ENCODE results near the gene IL20RA.
"Not testable (repeated sequence)": the region's sequence is repeated elsewhere in the genome, so short reads cannot be mapped to it uniquely, and the experiment has no call there.

IL20RA gene

DNA sequence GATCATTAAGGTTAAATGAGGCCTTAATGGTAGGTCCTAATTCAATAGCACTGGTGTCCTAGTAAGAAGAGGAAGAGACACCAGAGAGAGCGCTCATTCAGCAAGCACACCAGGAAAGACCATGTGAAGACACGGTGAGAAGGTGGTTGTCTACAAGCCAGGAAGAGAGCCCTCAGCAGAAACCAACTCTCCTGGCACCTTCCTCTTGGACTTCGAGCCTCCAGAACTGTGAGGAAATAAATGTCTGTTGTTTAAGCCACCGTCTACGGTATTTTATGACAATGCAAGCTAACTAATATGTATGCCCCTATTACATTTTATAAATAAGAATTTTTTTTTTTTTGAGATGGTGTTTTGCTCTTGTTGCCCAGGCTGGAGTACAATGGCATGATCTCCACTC lies 59.3 kb downstream of the IL20RA start:
- DNase-seq, result no peak
- TF ChIP-seq POLR2A (IDR thresholded peaks at IDR 0.05; ENCODE audit: low read length) (no peak), GATA1 (IDR thresholded peaks at IDR 0.05; ENCODE audit: low read depth, low read length) (no peak)

DNA sequence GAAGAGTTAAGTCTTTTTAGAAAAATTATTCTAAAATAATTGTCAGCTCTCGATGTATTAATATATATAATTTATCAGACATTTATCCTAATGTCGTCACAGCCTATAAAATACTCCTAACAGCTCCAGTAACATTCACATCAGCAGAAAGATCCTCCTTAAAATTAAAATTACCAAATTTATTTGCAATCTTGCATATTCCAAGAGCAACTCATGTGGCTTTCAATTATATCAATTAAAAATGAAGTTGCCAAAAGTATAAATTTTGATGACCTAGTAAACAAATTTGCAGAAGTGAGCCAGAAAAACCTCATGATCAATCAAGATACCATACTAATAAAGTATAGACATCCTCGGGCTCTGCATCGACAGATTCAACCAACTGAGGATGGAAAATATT lies 60.2 kb downstream of the IL20RA start:
- TF ChIP-seq GATA1 (IDR thresholded peaks at IDR 0.05; ENCODE audit: low read depth, low read length) (no peak), POLR2A (IDR thresholded peaks at IDR 0.05; ENCODE audit: low read length) (no peak)

DNA sequence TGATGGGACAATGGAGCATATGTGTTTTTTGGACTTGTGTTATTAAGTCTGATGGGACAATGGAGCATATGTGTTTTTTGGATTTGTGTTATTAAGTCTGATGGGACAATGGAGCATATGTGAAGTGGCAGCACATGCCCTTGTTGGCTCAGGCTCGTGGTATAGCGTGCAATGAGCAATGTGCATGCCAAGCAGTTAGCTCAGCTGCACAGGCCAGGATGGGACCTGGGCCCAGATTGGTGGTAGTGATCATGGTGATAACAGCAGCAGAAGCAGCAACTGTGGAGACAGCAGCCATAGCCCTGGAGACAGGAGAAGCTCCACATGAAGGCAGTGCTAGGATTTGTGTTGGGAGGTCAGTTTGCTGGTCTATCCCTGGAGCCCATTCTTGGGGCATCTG lies 61.1 kb downstream of the IL20RA start:
- DNase-seq, result no peak
- no peak for TF ChIP-seq GATA1 (IDR thresholded peaks at IDR 0.05; ENCODE audit: low read depth, low read length)
- TF ChIP-seq POLR2A (IDR thresholded peaks at IDR 0.05; ENCODE audit: low read length), result no peak

More for the DNA sequence above, 60.2 kb downstream of the IL20RA start:
- no peak for DNase-seq

DNA sequence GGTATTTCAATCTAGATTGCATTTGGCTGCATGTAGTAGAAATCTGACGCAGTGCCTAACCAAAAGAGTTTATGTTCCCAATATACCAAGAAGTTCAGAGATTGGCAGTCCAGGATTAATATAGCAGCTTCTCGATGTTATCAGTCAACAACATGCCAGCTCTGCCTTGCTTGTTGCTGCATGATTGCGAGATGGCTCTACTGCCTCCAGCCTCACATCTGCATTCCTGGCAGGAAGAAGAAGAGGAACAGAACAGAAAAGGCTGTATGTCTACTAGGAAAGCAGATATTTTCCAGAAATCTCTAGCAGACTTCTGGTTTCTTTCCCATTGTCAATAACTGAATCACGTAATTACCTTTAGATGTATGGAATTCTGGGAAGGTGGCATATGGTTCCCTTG lies 61.8 kb downstream of the IL20RA start:
- no peak for TF ChIP-seq POLR2A (IDR thresholded peaks at IDR 0.05; ENCODE audit: low read length)
- TF ChIP-seq GATA1 (IDR thresholded peaks at IDR 0.05; ENCODE audit: low read depth, low read length), result no peak

DNA sequence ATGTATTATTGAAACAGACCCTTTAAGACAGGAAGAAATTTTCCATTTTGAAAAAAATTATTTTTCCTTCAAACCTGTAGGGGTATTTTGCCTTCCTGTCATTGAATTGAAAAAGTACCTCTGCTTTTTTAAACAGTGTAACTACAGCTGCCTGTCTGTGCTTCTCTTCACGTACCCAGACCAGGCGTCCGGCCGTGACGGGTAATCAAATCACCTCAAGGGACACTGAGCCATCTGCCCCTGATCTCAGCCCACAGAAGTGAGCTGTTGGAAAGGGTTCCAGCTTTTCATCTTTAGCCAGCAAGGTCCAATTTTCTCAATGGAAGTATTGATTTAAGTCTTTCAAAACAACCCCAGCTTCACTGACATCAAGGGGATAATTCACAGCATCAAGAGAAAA lies 64.7 kb downstream of the IL20RA start:
- DNase-seq, result no peak
- TF ChIP-seq GATA1 (IDR thresholded peaks at IDR 0.05; ENCODE audit: low read depth, low read length), result no peak
- TF ChIP-seq POLR2A (IDR thresholded peaks at IDR 0.05; ENCODE audit: low read length), result no peak

More for the DNA sequence above, 61.8 kb downstream of the IL20RA start:
- no peak for DNase-seq

DNA sequence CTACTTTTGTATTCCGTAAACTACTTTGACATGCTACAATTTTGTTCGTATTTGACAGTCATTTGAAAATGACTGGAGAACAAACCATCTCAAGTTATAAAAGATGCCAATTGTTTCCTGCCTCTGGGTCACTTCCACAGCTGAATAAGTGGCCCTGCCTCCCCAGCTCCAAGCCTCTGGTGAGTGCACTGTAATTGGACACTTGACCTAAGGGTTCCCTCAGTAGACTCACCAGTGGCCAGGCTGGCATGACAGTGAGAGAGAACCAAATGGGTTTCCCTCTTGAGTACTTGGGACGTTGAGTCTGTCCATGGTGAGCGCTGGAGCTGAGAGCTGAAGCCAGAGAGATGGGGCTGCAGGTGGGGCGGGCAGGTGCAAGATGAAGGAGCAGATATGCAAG lies 65.6 kb downstream of the IL20RA start:
- TF ChIP-seq POLR2A (IDR thresholded peaks at IDR 0.05; ENCODE audit: low read length) (no peak), GATA1 (IDR thresholded peaks at IDR 0.05; ENCODE audit: low read depth, low read length) (no peak)
- DNase-seq, result no peak

DNA sequence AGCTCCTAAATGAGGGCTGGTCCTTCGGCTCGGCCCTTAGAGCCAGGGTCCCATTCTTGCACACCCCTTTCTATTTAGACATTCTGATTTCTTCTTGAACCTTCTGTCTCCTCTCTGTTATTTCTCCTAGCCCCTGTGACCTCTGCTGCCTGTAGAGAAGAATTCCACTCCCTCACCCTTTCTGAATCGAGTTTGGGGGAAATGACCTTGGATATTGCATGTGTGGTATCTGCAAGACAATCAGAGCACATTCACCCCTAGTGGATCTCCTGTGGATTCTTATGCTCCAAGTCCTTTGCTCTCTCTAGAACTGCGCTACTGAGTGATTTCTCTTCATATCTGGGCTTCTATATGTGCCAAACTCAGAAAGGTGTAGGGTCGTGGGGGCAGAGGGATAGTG lies 67.7 kb downstream of the IL20RA start:
- no peak for DNase-seq
- no peak for TF ChIP-seq POLR2A (IDR thresholded peaks at IDR 0.05; ENCODE audit: low read length)
- TF ChIP-seq GATA1 (IDR thresholded peaks at IDR 0.05; ENCODE audit: low read depth, low read length), result no peak

DNA sequence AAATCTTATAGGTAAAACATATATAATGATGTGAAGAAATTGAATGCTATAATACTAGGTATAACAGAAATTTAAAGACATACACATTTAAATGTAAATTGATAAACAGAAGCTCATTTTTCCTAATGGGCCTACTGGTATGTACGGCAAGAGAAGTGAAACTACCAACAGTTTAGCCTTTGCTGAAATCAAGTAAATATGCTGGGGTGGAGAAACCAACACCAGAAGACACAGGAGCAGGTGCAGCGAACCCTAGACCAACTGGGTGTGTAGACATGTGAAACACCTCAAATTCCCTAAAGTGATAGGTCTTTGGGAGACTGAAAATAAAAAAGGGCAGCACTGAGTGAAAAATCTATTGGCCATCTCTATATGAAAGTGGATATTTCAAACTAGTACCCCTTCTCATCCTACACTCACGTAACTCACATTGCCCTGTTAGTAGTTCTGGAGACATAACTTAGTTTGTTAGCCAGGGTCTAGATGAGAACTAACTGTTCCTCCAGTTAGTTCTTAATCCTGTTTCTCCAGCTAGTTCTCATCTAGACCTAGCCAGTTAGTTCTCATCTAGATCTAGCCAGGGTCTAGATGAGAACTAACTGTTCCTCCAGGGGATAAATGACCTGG lies 69.6 kb downstream of the IL20RA start:
- DNase-seq, result no peak
- no peak for TF ChIP-seq GATA1 (IDR thresholded peaks at IDR 0.05; ENCODE audit: low read depth, low read length)
- TF ChIP-seq POLR2A (IDR thresholded peaks at IDR 0.05; ENCODE audit: low read length), result no peak

DNA sequence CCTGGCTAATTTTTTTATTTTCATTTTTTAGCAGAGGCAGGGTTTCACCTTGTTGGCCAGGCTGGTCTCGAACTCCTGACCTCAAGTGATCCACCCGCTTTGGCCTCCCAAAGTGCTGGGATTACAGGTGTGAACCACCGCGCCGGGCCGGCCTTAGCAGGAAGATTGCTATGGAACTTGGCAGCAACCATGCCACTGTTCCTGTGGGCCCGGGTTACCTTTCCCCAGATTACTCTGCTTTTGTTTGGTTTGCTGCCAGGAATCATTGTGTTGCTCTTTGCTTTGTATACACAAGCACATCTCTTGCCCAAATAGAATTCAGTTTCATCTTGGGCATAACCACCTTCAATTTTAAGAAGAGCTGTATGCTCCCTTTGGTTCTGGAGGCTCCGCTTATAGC lies 71.0 kb downstream of the IL20RA start:
- DNase-seq, result not testable (repeated sequence)

DNA sequence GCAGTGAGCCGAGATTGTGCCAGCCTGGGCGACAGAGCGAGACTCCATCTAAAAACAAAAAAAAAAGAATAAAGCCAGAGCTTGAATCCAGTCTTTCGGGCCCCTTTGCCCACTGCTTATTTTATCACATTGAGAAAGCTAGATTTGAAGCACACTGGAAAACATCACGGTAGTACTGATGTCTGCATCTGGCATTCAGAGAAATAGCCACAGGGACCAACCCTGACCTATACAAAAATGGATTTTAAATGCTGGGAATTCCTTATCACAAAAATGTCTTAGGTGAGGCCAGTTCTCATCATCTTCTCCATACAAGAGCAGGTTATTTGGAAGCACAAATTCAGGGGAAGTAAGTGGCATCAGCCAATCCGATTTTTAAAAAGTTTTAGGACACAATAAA lies 73.2 kb downstream of the IL20RA start:
- TF ChIP-seq GATA1 (IDR thresholded peaks at IDR 0.05; ENCODE audit: low read depth, low read length) (no peak), POLR2A (IDR thresholded peaks at IDR 0.05; ENCODE audit: low read length) (no peak)
- no peak for DNase-seq

DNA sequence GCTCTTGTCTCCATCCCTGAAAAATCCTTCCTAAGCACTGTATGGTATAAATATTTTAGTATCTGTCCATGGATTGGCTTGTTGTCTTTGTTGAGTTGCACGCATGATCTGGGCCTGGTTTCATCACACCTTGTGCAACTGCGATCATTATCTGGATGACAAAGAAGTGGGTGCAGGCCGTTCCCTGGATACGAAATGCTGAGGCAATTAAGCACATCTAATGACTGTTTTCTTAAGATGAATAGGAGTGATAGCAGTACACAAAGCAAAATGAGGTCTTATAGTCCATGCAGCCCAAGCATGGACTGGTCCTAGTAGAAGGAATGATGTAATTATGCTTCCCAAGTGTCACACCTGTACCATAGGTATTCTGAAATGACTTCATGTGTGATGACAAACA lies 74.8 kb downstream of the IL20RA start:
- DNase-seq, result no peak
- TF ChIP-seq POLR2A (IDR thresholded peaks at IDR 0.05; ENCODE audit: low read length) (no peak), GATA1 (IDR thresholded peaks at IDR 0.05; ENCODE audit: low read depth, low read length) (no peak)

DNA sequence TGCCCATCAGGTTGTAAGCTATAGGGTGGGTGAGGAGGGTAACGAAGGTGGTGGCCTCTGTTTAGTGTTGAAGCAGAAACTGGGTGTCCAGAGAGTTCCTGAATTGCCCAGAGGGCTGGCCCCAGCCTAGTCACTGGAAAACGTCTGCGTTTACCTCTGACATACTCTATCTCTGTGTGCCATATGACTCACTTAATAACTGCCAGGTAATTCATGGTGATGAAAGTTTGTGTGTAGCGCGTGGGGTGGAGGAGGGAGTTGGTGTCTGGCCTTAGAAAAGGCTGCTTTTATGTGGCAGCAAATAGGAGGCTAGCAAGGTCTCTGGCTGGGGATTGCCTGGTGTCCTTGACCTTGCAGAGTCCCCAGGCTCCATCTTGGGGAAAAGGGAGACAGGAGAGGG lies 75.3 kb downstream of the IL20RA start:
- no peak for DNase-seq
- TF ChIP-seq POLR2A (IDR thresholded peaks at IDR 0.05; ENCODE audit: low read length) (no peak), GATA1 (IDR thresholded peaks at IDR 0.05; ENCODE audit: low read depth, low read length) (no peak)

DNA sequence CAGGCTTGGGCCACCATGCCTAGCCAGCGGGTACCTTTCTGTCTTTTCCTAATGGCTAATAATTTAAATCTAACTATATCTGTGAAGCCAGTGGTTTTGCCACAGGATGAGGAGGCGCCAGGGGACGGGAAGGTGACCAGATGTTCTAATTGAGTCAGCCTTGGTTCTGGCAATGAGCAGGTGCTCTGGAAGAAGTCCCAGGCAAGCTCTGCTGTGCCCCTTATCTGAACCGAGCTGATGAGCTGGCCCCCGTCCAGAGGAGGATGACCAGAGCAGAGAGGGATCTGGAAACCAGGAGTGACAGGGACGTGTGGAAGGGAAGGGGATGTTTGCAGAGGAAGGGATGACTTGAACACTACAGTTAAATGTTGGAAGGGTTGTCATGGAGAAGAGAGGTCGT lies 75.9 kb downstream of the IL20RA start:
- no peak for TF ChIP-seq GATA1 (IDR thresholded peaks at IDR 0.05; ENCODE audit: low read depth, low read length)
- no peak for TF ChIP-seq POLR2A (IDR thresholded peaks at IDR 0.05; ENCODE audit: low read length)

DNA sequence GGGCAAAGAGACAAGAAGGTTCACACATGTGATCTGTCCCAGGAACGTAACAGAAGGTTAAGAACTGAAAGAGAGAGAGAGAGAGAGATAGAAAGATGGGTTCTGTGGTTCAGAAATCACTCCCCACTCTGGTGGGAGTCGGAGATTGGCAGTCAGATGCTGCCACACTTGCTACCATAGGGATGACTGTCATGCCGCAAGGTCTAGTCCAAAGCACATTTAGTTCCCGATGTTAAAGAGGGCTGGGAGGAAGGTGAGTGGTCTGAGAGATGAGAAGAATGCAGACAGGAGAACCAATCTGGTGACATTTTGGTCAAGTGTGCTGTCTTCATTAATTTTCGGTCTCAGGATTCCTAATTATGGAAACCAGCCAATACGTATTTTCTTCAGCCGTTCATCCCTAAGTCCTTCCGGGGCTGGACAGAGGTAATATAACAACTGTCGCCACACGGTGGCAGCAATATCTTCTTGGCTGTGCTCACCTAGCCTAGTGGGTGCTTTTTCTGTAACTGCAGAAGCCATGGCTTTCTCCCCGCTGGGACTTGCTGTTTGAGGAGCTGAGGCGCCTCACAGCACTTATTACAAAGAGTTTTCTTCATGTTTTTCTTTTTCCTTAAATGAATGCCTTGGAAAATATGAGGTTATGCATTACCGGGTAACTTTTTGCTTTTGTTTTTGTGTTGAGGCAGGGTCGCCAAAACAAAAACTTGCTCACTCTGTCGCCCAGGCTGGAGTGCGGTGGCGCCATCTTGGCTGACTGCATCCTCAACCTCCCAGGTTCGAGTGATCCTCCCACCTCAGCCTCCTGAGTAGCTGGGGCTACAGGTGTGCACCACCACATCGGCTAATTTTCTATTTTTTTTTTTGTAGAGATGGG lies 76.7 kb downstream of the IL20RA start:
- peak; percentile 63 to 72 for DNase-seq
- no peak for TF ChIP-seq GATA1 (IDR thresholded peaks at IDR 0.05; ENCODE audit: low read depth, low read length)
- no peak for TF ChIP-seq POLR2A (IDR thresholded peaks at IDR 0.05; ENCODE audit: low read length)

More for the DNA sequence above, 75.9 kb downstream of the IL20RA start:
- DNase-seq, result no peak

DNA sequence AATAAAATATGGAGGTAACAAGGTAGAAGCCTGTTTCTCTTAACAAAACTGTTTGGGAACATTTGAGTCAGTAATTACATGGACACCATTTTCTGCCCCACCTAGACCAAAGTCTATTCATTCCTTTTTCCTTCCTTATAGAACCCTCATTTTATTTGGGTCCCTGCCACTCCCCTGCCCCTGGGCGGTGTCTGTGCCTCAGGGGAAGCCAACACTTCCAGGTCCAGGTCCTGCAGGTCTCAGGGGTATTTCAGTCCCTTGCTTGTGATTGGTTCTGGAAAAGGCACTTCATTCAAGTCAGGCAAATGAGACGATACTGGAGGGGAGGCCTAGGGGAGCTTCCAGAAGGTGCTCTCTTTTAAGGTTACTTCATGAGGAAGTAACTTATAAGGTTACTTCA lies 80.4 kb downstream of the IL20RA start:
- no peak for TF ChIP-seq GATA1 (IDR thresholded peaks at IDR 0.05; ENCODE audit: low read depth, low read length)
- no peak for TF ChIP-seq POLR2A (IDR thresholded peaks at IDR 0.05; ENCODE audit: low read length)
- no peak for DNase-seq

Measured in erythroblast (primary cell).